ENCODE measurements around the gene LSM10. TPM values are rescaled to one million over a fixed set of nuclear protein-coding genes. Genes with fewer than 3 reads are reported as not detected.

LSM10 gene
- total and polyA plus RNA-seq, 9 of the 15 experiments (the other 6 are each of a cell fraction or from before 2014, with no cell fraction given) = 13.2 to 146 (median 68.9) TPM

DNA sequence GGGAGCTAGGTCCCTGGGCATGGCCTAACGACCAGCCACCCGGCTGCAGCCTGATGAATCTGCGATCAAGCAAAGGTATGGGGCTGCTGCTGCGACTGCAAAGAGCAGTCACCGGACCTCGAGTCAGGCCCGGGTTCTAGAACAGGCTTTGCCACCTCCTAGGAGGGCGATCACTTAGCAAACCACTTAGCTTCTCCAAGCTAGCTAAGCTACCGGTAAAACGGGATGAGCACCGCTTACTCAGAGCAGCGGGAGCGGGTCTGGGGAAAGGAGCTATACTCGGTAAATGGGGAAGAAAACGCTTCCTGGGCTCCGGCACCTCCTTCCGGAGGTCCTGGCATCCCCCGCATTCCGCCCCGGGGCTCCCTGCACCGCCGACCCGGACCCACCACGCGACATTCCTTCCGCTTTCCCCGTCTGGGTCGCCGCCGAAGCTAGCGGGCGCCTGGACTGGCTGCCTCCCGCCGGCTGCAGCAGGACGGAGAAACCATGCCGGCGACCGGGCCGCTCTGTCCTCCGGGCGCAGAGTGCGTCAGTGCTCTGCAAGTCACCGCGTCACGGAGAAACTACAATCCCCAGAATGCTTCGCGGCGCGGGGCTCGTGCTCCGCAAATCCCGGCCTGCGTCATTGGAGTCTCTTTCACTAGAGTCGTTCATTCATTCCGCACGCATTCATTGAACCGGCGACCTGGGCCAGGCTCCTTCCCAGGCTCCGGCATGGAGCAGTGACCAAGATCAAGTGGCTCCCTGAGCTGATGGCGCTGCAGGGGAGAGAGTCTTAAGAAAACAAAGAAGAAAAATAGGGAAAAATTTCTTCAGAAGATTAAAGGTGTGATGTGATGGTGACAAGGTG is at the start of gene LSM10 (continued):
- peak; percentile 82; the same call in 1 of the 2 replicates for TF ChIP-seq NKRF (IDR thresholded peaks at IDR 0.05; ENCODE audit: borderline replicate concordance)
- peak; percentile 92 for TF ChIP-seq EP400 (IDR thresholded peaks at IDR 0.05)
- peak; percentile 75 for TF ChIP-seq NEUROD1 (IDR thresholded peaks at IDR 0.05; ENCODE audit: borderline replicate concordance, low read depth, low read length, partially characterized antibody)
- no peak for TF ChIP-seq PHTF2 (CRISPR knock-in tag; IDR thresholded peaks at IDR 0.05)
- TF ChIP-seq ZNF282 (CRISPR knock-in tag; IDR thresholded peaks at IDR 0.05) = no peak
- peak; percentile 29; the same call in 1 of the 2 replicates for TF ChIP-seq TCF3 (CRISPR knock-in tag; IDR thresholded peaks at IDR 0.05)
- no peak; the same call in 1 of the 2 replicates for TF ChIP-seq ZBED1 (IDR thresholded peaks at IDR 0.05)
- TF ChIP-seq BRF1 (IDR thresholded peaks at IDR 0.05; ENCODE audit: borderline replicate concordance, extremely low read depth, insufficient read length) = no peak
- TF ChIP-seq NCOA4 (IDR thresholded peaks at IDR 0.05; ENCODE audit: partially characterized antibody) = no peak
- no peak for TF ChIP-seq BCL6 (CRISPR knock-in tag; IDR thresholded peaks at IDR 0.05)
- TF ChIP-seq TCF15 (CRISPR knock-in tag; IDR thresholded peaks at IDR 0.05) = no peak
- peak; percentile 97 for TF ChIP-seq HCFC1 (IDR thresholded peaks at IDR 0.05; ENCODE audit: low read depth, low read length)
- TF ChIP-seq ZNF41 (CRISPR knock-in tag; conservative IDR thresholded peaks at IDR 0.05) = no peak
- peak; percentile 96 for TF ChIP-seq ZNF143 (CRISPR knock-in tag; IDR thresholded peaks at IDR 0.05)
- no peak for TF ChIP-seq ZNF280A (IDR thresholded peaks at IDR 0.05; ENCODE audit: low read depth, partially characterized antibody)
- TF ChIP-seq NR3C1 (CRISPR knock-in tag; IDR thresholded peaks at IDR 0.05) = 0 out of 2 replicates have a peak, but pooled peaks have one; percentile 60
- TF ChIP-seq E2F3 (CRISPR knock-in tag; IDR thresholded peaks at IDR 0.05) = no peak
- TF ChIP-seq TGIF2 (CRISPR knock-in tag; IDR thresholded peaks at IDR 0.05) = no peak
- no peak for TF ChIP-seq SAFB2 (IDR thresholded peaks at IDR 0.05; ENCODE audit: borderline replicate concordance, low read depth, low read length, severe bottlenecking)
- TF ChIP-seq HINFP (tag; conservative IDR thresholded peaks at IDR 0.05; ENCODE audit: low read depth) = no peak
- no peak for TF ChIP-seq POU5F1 (IDR thresholded peaks at IDR 0.05; ENCODE audit: borderline replicate concordance, low read depth, low read length, partially characterized antibody)

Data from K562 (cell line).